ENCODE results near the gene C14orf180.

Gene C14orf180

GRCh38 chr14:104561632-104562495 is 17.7 kb upstream of the C14orf180 start:
- no peak for DNase-seq

GRCh38 chr14:104562606-104563005 is 17.0 kb upstream of the C14orf180 start:
- no peak for DNase-seq

- DNase-seq: no peak
Measured at GRCh38 chr14:104563191-104563741, 16.3 kb upstream of the C14orf180 start.

GRCh38 chr14:104563742-104564615 is 15.6 kb upstream of the C14orf180 start:
- peak; percentile 61 to 63 for DNase-seq

- no peak for DNase-seq
Measured at GRCh38 chr14:104564744-104565679, 14.6 kb upstream of the C14orf180 start.

GRCh38 chr14:104567141-104567956 is 12.2 kb upstream of the C14orf180 start:
- no peak for DNase-seq

- no peak for DNase-seq
Measured at GRCh38 chr14:104567957-104568225, 11.7 kb upstream of the C14orf180 start.

GRCh38 chr14:104568620-104569019 is 10.9 kb upstream of the C14orf180 start:
- DNase-seq: no peak

- DNase-seq: no peak
Measured at GRCh38 chr14:104569435-104569834, 10.1 kb upstream of the C14orf180 start.

GRCh38 chr14:104571246-104571645 is 8.3 kb upstream of the C14orf180 start:
- no peak for DNase-seq

GRCh38 chr14:104572024-104572626 is 7.4 kb upstream of the C14orf180 start:
- no peak for DNase-seq

GRCh38 chr14:104572668-104573067 is 6.9 kb upstream of the C14orf180 start:
- DNase-seq: no peak

GRCh38 chr14:104573930-104574329 is 5.6 kb upstream of the C14orf180 start:
- DNase-seq: no peak

GRCh38 chr14:104574536-104574935 is 5.0 kb upstream of the C14orf180 start:
- DNase-seq: no peak

- DNase-seq: no peak
Measured at GRCh38 chr14:104574978-104575583, 4.5 kb upstream of the C14orf180 start.

- no peak for DNase-seq
Measured at GRCh38 chr14:104576232-104576969, 3.2 kb upstream of the C14orf180 start.

GRCh38 chr14:104576970-104577332 is 2.6 kb upstream of the C14orf180 start:
- DNase-seq: no peak

- DNase-seq: no peak
Measured at GRCh38 chr14:104577426-104577825, 2.1 kb upstream of the C14orf180 start.

GRCh38 chr14:104577847-104578301 is 1.7 kb upstream of the C14orf180 start:
- DNase-seq: no peak

GRCh38 chr14:104578321-104578720 is 1.2 kb upstream of the C14orf180 start:
- DNase-seq: no peak
